HL-60 (cell line): Measurements from ENCODE around the gene EXOC3L2.

Experiments used
- DNase-seq, 2 experiments: peaks; one replicate each; pipeline ENCODE4 v3.0.0-alpha.2; 2010 to 2020; ENCODE audit warnings: low read depth in 1 of 2, low spot score in 1 of 2
- H3K27ac ChIP-seq: fragments of 250-450 bp; sonication (Bioruptor Pico); replicated peaks from 2 replicates; pipeline ENCODE4 v1.5.1; 2020; ENCODE audit warnings: mild to moderate bottlenecking, moderate library complexity
- H3K27me3 ChIP-seq: fragments of 250-450 bp; sonication (Bioruptor Pico); 2 replicates; pipeline ENCODE4 v1.5.1; 2021; ENCODE audit warnings: mild to moderate bottlenecking, moderate library complexity; ENCODE audit not compliant: insufficient read depth, poor library complexity, severe bottlenecking
- H3K4me3 ChIP-seq: replicated peaks from 2 replicates; pipeline ENCODE4 v1.5.1; 2011; ENCODE audit warnings: mild to moderate bottlenecking, control low read depth, low read length; ENCODE audit not compliant: insufficient read depth
- CTCF ChIP-seq: IDR thresholded peaks from one replicate; pipeline ENCODE4 v1.5.1; 2011; ENCODE audit warnings: low read length, control low read depth, inconsistent platforms; ENCODE audit not compliant: insufficient read depth
- GABPA ChIP-seq: IDR thresholded peaks from 2 replicates; pipeline ENCODE4 v1.6.1; 2012; ENCODE audit warnings: low read depth
- POLR2AphosphoS5 ChIP-seq: IDR thresholded peaks from 2 replicates; pipeline ENCODE4 v1.6.1; 2012; ENCODE audit warnings: low read depth
- REST ChIP-seq: IDR thresholded peaks from 2 replicates; pipeline ENCODE4 v1.6.1; 2012; ENCODE audit warnings: low read depth; ENCODE audit not compliant: insufficient replicate concordance
- SPI1 ChIP-seq: IDR thresholded peaks from 2 replicates; pipeline ENCODE4 v1.6.1; 2012; ENCODE audit warnings: low read depth, mild to moderate bottlenecking, borderline replicate concordance

The EXOC3L2 gene

GRCh38 chr19:45206328-45206727 is 38.9 kb downstream of the EXOC3L2 start:
- Histone ChIP-seq H3K4me3 (no peak overlapping the region), H3K27ac (no peak overlapping the region), H3K27me3 (no peaks in the 10 kb centered on the region)
- DNase-seq: no peak
- TF ChIP-seq GABPA (no peak), REST (no peak), CTCF (no peak), SPI1 (no peak), POLR2AphosphoS5 (no peak)

- TF ChIP-seq REST (no peak), SPI1 (no peak), POLR2AphosphoS5 (no peak), GABPA (no peak), CTCF (no peak)
- H3K27me3 ChIP-seq: no peaks in the 10 kb centered on the region
- no peak for DNase-seq
- no peak overlapping the region for H3K27ac ChIP-seq
- H3K4me3 ChIP-seq: no peak overlapping the region
Observed at GRCh38 chr19:45205810-45206209, 39.4 kb downstream of the EXOC3L2 start.

- no peak for TF ChIP-seq CTCF
- TF ChIP-seq GABPA: no peak
- TF ChIP-seq POLR2AphosphoS5: no peak
- TF ChIP-seq REST: no peak
- no peak for TF ChIP-seq SPI1
- Histone ChIP-seq H3K27ac (no peak overlapping the region), H3K4me3 (no peak overlapping the region), H3K27me3 (no peaks in the 10 kb centered on the region)
- DNase-seq: no peak
Observed at GRCh38 chr19:45202637-45203036, 42.6 kb downstream of the EXOC3L2 start.
